Keratinocyte (primary cell): Measurements from ENCODE around the gene GFRA3. TPM values are rescaled to one million over a fixed set of nuclear protein-coding genes. Genes with fewer than 3 reads are reported as not detected.
"Not testable (repeated sequence)": the region's sequence is repeated elsewhere in the genome, so short reads cannot be mapped to it uniquely, and the experiment has no call there.

Experiments used
- DNase-seq: peaks from one replicate; pipeline ENCODE4 v3.0.0-alpha.2; 2011; ENCODE audit warnings: low read depth, missing footprints, low spot score
- FAIRE-seq: peaks from 2 replicates; lab custom pipeline; 2011; peaks lifted over from hg19 to GRCh38; lab: Jason Lieb, UNC
- H2AFZ ChIP-seq: 2 replicates; pipeline ENCODE4 v1.6.0; 2012; ENCODE audit warnings: low read length, control low read depth, inconsistent platforms; ENCODE audit not compliant: control insufficient read depth
- H3K27ac ChIP-seq: 2 replicates; pipeline ENCODE4 v1.5.1; 2011; ENCODE audit warnings: low read length; ENCODE audit not compliant: control insufficient read depth, insufficient read depth
- H3K27me3 ChIP-seq: 3 replicates; pipeline ENCODE4 v1.6.0; 2011; ENCODE audit warnings: low read length; ENCODE audit not compliant: control insufficient read depth, insufficient read depth; ENCODE audit errors: extremely low read depth
- H3K36me3 ChIP-seq, 2 experiments: 2 replicates in 1 of 2; 3 replicates in 1 of 2; pipeline ENCODE4 v1.5.1; 2011; ENCODE audit warnings: low read length in 2 of 2, mild to moderate bottlenecking in 1 of 2; ENCODE audit not compliant: control insufficient read depth in 2 of 2, insufficient read depth in 2 of 2; ENCODE audit errors: extremely low read depth in 1 of 2
- H3K4me1 ChIP-seq: 3 replicates; pipeline ENCODE4 v1.5.1; 2011; ENCODE audit warnings: low read length; ENCODE audit not compliant: control insufficient read depth, insufficient read depth; ENCODE audit errors: extremely low read depth
- H3K4me2 ChIP-seq: 3 replicates; pipeline ENCODE4 v1.6.0; 2011; ENCODE audit warnings: low read depth, low read length; ENCODE audit not compliant: control insufficient read depth, insufficient read depth; ENCODE audit errors: extremely low read depth
- H3K4me3 ChIP-seq, 3 experiments: fragments of 200-600 bp in 1 of 3; sonication (generic) in 1 of 3; 2 replicates in 2 of 3; 3 replicates in 1 of 3; pipeline ENCODE4 v1.5.1; 2011 to 2016; ENCODE audit warnings: low read length in 3 of 3, mild to moderate bottlenecking in 3 of 3, control low read depth in 2 of 3, inconsistent platforms in 1 of 3, low read depth in 1 of 3, mixed read lengths in 1 of 3, mixed run types in 1 of 3, moderate library complexity in 1 of 3; ENCODE audit not compliant: control insufficient read depth in 2 of 3, insufficient read depth in 2 of 3; ENCODE audit errors: extremely low read depth in 1 of 3
- H3K79me2 ChIP-seq: 2 replicates; pipeline ENCODE4 v1.6.0; 2012; ENCODE audit warnings: low read length; ENCODE audit not compliant: control insufficient read depth, insufficient read depth
- H3K9ac ChIP-seq: 3 replicates; pipeline ENCODE4 v1.6.0; 2011; ENCODE audit warnings: low read length; ENCODE audit not compliant: control insufficient read depth, insufficient read depth; ENCODE audit errors: extremely low read depth
- H3K9me1 ChIP-seq: 3 replicates; pipeline ENCODE4 v1.6.0; 2011; ENCODE audit warnings: low read length; ENCODE audit not compliant: control insufficient read depth, insufficient read depth; ENCODE audit errors: extremely low read depth
- H3K9me3 ChIP-seq: 2 replicates; pipeline ENCODE4 v1.5.1; 2012; ENCODE audit warnings: low read depth, low read length; ENCODE audit not compliant: control insufficient read depth
- H4K20me1 ChIP-seq: 3 replicates; pipeline ENCODE4 v1.6.0; 2011; ENCODE audit warnings: low read length; ENCODE audit not compliant: control insufficient read depth, insufficient read depth; ENCODE audit errors: extremely low read depth
- EZH2 ChIP-seq: IDR thresholded peaks from one replicate; pipeline ENCODE4 v1.6.1; 2012; ENCODE audit warnings: inconsistent platforms, mild to moderate bottlenecking, low read length, moderate library complexity
- dilution Hi-C: fragments of 300-500 bp; cut with MboI; formaldehyde crosslinking; loops from one replicate; pipeline ENCODE4 v1.7.0; 2020; ENCODE audit warnings: low sequenced_read_pairs; ENCODE audit not compliant: extremely low pct_ligation_motif_present
- polyA minus RNA-seq, 3 experiments: library from RNA; depleted of rRNA, polyadenylated mRNA; stranded (reverse); fragments of >200 nt; gene quantifications; 1 replicate in 1 of 3; 2 replicates in 1 of 3; 3 replicates in 1 of 3; pipeline ENCODE4 v1.2.3, GENCODE V29; 2011
- polyA plus RNA-seq, 5 experiments: library from polyadenylated mRNA; depleted of rRNA in 3 of 5; stranded (reverse) in 3 of 5; stranded (forward) in 1 of 5; unstranded in 1 of 5; fragments of >200 nt; gene quantifications; 1 replicate in 1 of 5; 2 replicates in 3 of 5; 3 replicates in 1 of 5; pipeline versions ENCODE4 v1.2.1 to v1.2.3, GENCODE V29; 2011 to 2012; ENCODE audit warnings: missing spikeins in 2 of 5, low read depth in 1 of 5, low replicate concordance in 1 of 5
- TF ChIP-seq, protein P1 (sequence below), 3 experiments: IDR thresholded peaks in 1 of 3; conservative IDR thresholded peaks in 1 of 3; optimal IDR thresholded peaks in 1 of 3; 2 replicates in 2 of 3; 3 replicates in 1 of 3; pipeline versions ENCODE3 to v1.5.1; 2011; ENCODE audit warnings: low read length in 3 of 3, mild to moderate bottlenecking in 3 of 3, moderate library complexity in 2 of 3, control low read depth in 1 of 3, inconsistent platforms in 1 of 3; ENCODE audit not compliant: insufficient read depth in 2 of 3; ENCODE audit errors: extremely low read depth in 1 of 3

Gene GFRA3, protein sequence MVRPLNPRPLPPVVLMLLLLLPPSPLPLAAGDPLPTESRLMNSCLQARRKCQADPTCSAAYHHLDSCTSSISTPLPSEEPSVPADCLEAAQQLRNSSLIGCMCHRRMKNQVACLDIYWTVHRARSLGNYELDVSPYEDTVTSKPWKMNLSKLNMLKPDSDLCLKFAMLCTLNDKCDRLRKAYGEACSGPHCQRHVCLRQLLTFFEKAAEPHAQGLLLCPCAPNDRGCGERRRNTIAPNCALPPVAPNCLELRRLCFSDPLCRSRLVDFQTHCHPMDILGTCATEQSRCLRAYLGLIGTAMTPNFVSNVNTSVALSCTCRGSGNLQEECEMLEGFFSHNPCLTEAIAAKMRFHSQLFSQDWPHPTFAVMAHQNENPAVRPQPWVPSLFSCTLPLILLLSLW
- not detected in 3 replicates for polyA plus RNA-seq
- not detected for polyA plus RNA-seq (2011; ENCODE audit: low read depth)
- polyA plus RNA-seq (2011; cell fraction: cytosol; rRNA removed): not detected in 2 replicates
- not detected in 2 replicates for polyA plus RNA-seq (2011; cell fraction: nucleus; rRNA removed)
- not detected in 2 replicates for polyA plus RNA-seq (2012; ENCODE audit: low replicate concordance)
- polyA minus RNA-seq: not detected in 3 replicates
- polyA minus RNA-seq (2011; cell fraction: cytosol; rRNA and poly(A)+ RNA removed): not detected
- not detected in 2 replicates for polyA minus RNA-seq (2011; cell fraction: nucleus; rRNA and poly(A)+ RNA removed)

- Histone ChIP-seq H3K36me3 (no peaks in the 10 kb centered on the region), H3K27ac (no peak within 1 kb of the TSS), H2AFZ (no peak within 1 kb of the TSS), H4K20me1 (no peaks in the 10 kb centered on the region), H3K27me3 (peaks cover 24% of the 10 kb centered on the region), H3K4me2 (peak within 1 kb of the TSS; percentile 56), H3K4me1 (peaks cover 2% of the 10 kb centered on the region), H3K9ac (no peak within 1 kb of the TSS), H3K79me2 (no peaks in the 10 kb centered on the region), H3K9me3 (no peaks in the 10 kb centered on the region), H3K4me3 (peak within 1 kb of the TSS in 1 of 3 experiments; percentile 33), H3K9me1 (no peaks in the 10 kb centered on the region)
- peak; percentile 51 for TF ChIP-seq EZH2
- TF ChIP-seq, protein P1, sequence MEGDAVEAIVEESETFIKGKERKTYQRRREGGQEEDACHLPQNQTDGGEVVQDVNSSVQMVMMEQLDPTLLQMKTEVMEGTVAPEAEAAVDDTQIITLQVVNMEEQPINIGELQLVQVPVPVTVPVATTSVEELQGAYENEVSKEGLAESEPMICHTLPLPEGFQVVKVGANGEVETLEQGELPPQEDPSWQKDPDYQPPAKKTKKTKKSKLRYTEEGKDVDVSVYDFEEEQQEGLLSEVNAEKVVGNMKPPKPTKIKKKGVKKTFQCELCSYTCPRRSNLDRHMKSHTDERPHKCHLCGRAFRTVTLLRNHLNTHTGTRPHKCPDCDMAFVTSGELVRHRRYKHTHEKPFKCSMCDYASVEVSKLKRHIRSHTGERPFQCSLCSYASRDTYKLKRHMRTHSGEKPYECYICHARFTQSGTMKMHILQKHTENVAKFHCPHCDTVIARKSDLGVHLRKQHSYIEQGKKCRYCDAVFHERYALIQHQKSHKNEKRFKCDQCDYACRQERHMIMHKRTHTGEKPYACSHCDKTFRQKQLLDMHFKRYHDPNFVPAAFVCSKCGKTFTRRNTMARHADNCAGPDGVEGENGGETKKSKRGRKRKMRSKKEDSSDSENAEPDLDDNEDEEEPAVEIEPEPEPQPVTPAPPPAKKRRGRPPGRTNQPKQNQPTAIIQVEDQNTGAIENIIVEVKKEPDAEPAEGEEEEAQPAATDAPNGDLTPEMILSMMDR (optimal IDR thresholded peaks at IDR 0.05 in 1 of 3, IDR thresholded peaks at IDR 0.05 in 1 of 3, conservative IDR thresholded peaks at IDR 0.05 in 1 of 3; ENCODE audit: extremely low read depth in 1 of 3, insufficient read depth in 2 of 3, low read length in 3 of 3): no peak
- no peak for FAIRE-seq
- dilution Hi-C loops: no loop called here
- no peak for DNase-seq
Measured at GRCh38 chr5:138274189-138274853, at the start of gene GFRA3. Gene GFRA3, minus strand, starts transcription at chr5:138274621. Its CDS starts 197 bp downstream, at chr5:138274424.

GRCh38 chr5:138318211-138318610 is 43.8 kb upstream of the GFRA3 start:
- not testable (repeated sequence) for FAIRE-seq

More at GRCh38 chr5:138318211-138318610, 43.8 kb upstream of the GFRA3 start:
- H3K4me1 ChIP-seq, H3K9me1 ChIP-seq, H3K9ac ChIP-seq, H2AFZ ChIP-seq, H3K27ac ChIP-seq, dilution Hi-C loops, H3K27me3 ChIP-seq, H3K4me3 ChIP-seq, H3K36me3 ChIP-seq, DNase-seq, H3K9me3 ChIP-seq, H3K4me2 ChIP-seq, H3K79me2 ChIP-seq, H4K20me1 ChIP-seq: not testable (repeated sequence)
